Fibroblast of the conjunctiva (primary cell): ENCODE measurements around the gene GABPB2.

Source experiments
- DNase-seq: peaks from one replicate; pipeline ENCODE4 v3.0.0-alpha.2; 2010; ENCODE audit warnings: low read depth

The GABPB2 gene

GRCh38 chr1:151070474-151071276 lies at the start of gene GABPB2:
GABPB2 (plus strand) TSS chr1:151070761; CDS start chr1:151088190, 17,429 bp downstream.
- DNase-seq, result peak; percentile 97

- DNase-seq, result peak; percentile 53
These were observed 45.9 kb upstream of the GABPB2 start for GRCh38 chr1:151024540-151025146.

GRCh38 chr1:151026460-151026859 lies 44.1 kb upstream of the GABPB2 start:
- DNase-seq, result no peak

GRCh38 chr1:151032164-151032563 lies 38.4 kb upstream of the GABPB2 start:
- DNase-seq, result no peak

- DNase-seq, result no peak
These were observed 35.4 kb upstream of the GABPB2 start for GRCh38 chr1:151035167-151035566.

GRCh38 chr1:151036356-151036755 lies 34.2 kb upstream of the GABPB2 start, which contains the start of gene BNIPL:
BNIPL (plus strand) TSS chr1:151036586; CDS start chr1:151036726, 140 bp downstream.
- no peak for DNase-seq

- DNase-seq, result no peak
These were observed 33.5 kb upstream of the GABPB2 start for GRCh38 chr1:151037032-151037431.

GRCh38 chr1:151039521-151039920 lies 31.0 kb upstream of the GABPB2 start:
- no peak for DNase-seq

GRCh38 chr1:151043163-151043562 lies 27.4 kb upstream of the GABPB2 start:
- DNase-seq, result no peak

- DNase-seq, result peak; percentile 55
These were observed 23.0 kb upstream of the GABPB2 start, which contains the start of gene C1orf56 for GRCh38 chr1:151047591-151047924. C1orf56 (plus strand) TSS chr1:151047751; CDS start chr1:151047848, 97 bp downstream.

GRCh38 chr1:151047925-151048644 lies 22.5 kb upstream of the GABPB2 start:
- peak; percentile 40 for DNase-seq

- no peak for DNase-seq
These were observed 21.9 kb upstream of the GABPB2 start for GRCh38 chr1:151048645-151049032.

GRCh38 chr1:151049458-151049857 lies 21.1 kb upstream of the GABPB2 start:
- no peak for DNase-seq

- no peak for DNase-seq
These were observed 20.4 kb upstream of the GABPB2 start for GRCh38 chr1:151050051-151050688.

- DNase-seq, result no peak
These were observed 19.1 kb upstream of the GABPB2 start for GRCh38 chr1:151051356-151052009.

GRCh38 chr1:151054971-151055547 lies 15.5 kb upstream of the GABPB2 start:
- DNase-seq, result no peak

- DNase-seq, result no peak
These were observed 15.0 kb upstream of the GABPB2 start for GRCh38 chr1:151055581-151055980.

- DNase-seq, result no peak
These were observed 14.4 kb upstream of the GABPB2 start for GRCh38 chr1:151056149-151056548.

GRCh38 chr1:151058692-151059091 lies 11.9 kb upstream of the GABPB2 start:
- no peak for DNase-seq

GRCh38 chr1:151059109-151060006 lies 11.2 kb upstream of the GABPB2 start, which contains the start of gene CDC42SE1:
CDC42SE1 (minus strand) TSS chr1:151059622; CDS start chr1:151055730, 3,892 bp downstream.
- DNase-seq, result peak; percentile 59
